ENCODE data around the gene GPR25. TPM values are rescaled to one million over a fixed set of nuclear protein-coding genes. Genes with fewer than 3 reads are reported as not detected.
"Not testable (repeated sequence)": the region's sequence is repeated elsewhere in the genome, so short reads cannot be mapped to it uniquely, and the experiment has no call there.

GPR25 gene
- total and polyA plus RNA-seq, 10 of the 15 experiments (the other 5 are each of a cell fraction or from before 2014, with no cell fraction given) = not detected

DNA sequence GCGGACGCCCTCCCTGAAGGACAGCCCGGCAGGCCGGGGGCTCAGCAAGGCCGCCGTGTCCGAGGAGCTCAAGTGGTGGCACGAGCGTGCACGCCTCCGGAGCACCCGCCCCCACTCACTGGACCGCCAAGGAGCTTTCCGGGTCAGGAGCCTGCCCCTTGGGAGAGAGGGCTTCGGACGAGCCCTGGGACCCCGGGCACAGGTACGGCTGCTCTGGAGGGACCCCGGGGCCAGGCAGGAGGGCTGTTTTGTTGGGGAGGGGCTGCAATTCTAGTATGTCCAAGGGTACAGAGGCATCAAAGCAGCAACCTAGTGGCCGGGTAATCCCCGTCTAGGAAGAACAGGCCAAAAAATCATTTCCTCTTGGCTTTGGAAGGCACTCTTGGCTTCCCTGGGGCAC lies 39.2 kb downstream of the GPR25 start:
- intact Hi-C loops (cut with micrococcal nuclease; ENCODE audit: unreplicated experiment); H3K4me2 ChIP-seq (ENCODE audit: control insufficient read depth, insufficient read depth); H3K9me3 ChIP-seq (replicated peaks; ENCODE audit: control insufficient read depth, insufficient read depth, low read length); H3K27ac ChIP-seq (ENCODE audit: control insufficient read depth, insufficient read depth); H3K36me3 ChIP-seq (ENCODE audit: control insufficient read depth in 2 of 2, insufficient read depth in 2 of 2, low read length in 1 of 2); H2AFZ ChIP-seq (ENCODE audit: control insufficient read depth, low read depth, low read length); RAD21 ChIA-PET (ENCODE audit: unreplicated experiment); DNase-seq (ENCODE audit: low read depth, low spot score); H3K4me1 ChIP-seq (ENCODE audit: control insufficient read depth, insufficient read depth, low read length); H3K4me3 ChIP-seq; H3K79me2 ChIP-seq (ENCODE audit: control insufficient read depth, insufficient read depth, low read length); H3K9ac ChIP-seq (ENCODE audit: control insufficient read depth, insufficient read depth, low read length); in situ Hi-C loops (cut with MboI); H3K27me3 ChIP-seq (replicated peaks in 1 of 2; ENCODE audit: control insufficient read depth in 2 of 2, insufficient read depth in 2 of 2, low read length in 1 of 2); ATAC-seq; H4K20me1 ChIP-seq (ENCODE audit: control insufficient read depth, insufficient read depth); FAIRE-seq; BruUV-seq (replicated peaks): not testable (repeated sequence)
- CTCF ChIA-PET = interaction anchor here (1.7 kb wide), 1 partner anchor 59 kb away, joined by 3 read pairs; no protein-coding TSS in a partner anchor
- POLR2A ChIA-PET = interaction anchor here (1.0 kb wide), 1 partner anchor 24 kb away, joined by 3 read pairs; no protein-coding TSS in a partner anchor
- SMC1A ChIA-PET (ENCODE audit: uncharacterized antibody, unreplicated experiment) = interaction anchor here (0.6 to 0.9 kb wide), 2 partner anchors 60 to 130 kb away, joined by 3 read pairs; no protein-coding TSS in a partner anchor
- 72% methylated on average over 10 of the region's 21 CpGs for WGBS (ENCODE audit: insufficient coverage, insufficient replicate concordance, low lambda C conversion rate, missing lambda C conversion rate)

DNA sequence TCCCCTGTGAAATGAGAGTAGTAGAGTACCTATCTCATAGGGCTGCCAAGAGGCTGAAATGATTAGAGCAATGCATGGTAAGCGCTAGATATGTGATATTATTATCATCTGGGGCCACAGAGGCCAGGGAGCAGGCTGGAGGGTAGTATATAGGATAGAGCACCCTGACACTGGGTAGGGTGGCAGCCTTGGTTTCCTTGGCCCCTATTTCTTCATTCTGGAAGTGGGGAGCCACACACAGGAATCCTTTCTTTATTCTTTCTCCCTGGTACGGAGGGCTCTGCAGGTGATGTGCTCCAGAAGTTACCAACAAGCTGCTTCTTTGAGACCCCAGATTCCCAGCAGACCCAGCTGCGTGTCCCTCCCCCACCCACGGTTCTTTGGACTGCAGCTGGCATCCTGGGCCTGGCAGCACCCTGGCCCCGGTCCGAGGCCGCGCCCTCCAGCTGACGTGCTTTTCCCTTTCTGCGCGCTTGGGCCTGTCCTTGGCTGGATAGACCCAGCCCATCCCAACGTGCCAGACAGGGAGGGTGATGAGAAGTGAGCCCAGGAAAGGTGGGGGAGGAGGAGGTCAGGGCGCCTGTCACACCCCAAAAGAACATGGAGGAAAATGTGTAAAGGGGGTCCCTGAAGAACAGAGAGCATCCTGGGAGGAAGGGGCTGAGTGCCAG lies 40.1 kb downstream of the GPR25 start:
- Histone ChIP-seq H3K27me3 (replicated peaks in 1 of 2; ENCODE audit: control insufficient read depth in 2 of 2, insufficient read depth in 2 of 2, low read length in 1 of 2) (no peaks in the 10 kb centered on the region), H3K36me3 (ENCODE audit: control insufficient read depth in 2 of 2, insufficient read depth in 2 of 2, low read length in 1 of 2) (peaks cover 0 to 5% of the 10 kb centered on the region in 2 experiments; a peak in 2 of 4 replicates), H3K27ac (ENCODE audit: control insufficient read depth, insufficient read depth) (no peak overlapping the region), H3K4me3 (no peak overlapping the region), H4K20me1 (ENCODE audit: control insufficient read depth, insufficient read depth) (no peaks in the 10 kb centered on the region), H3K9me3 (replicated peaks; ENCODE audit: control insufficient read depth, insufficient read depth, low read length) (no peaks in the 10 kb centered on the region; the same call in 2 of the 3 replicates), H3K4me2 (ENCODE audit: control insufficient read depth, insufficient read depth) (no peak overlapping the region), H3K9ac (ENCODE audit: control insufficient read depth, insufficient read depth, low read length) (no peak overlapping the region), H2AFZ (ENCODE audit: control insufficient read depth, low read depth, low read length) (no peak overlapping the region), H3K79me2 (ENCODE audit: control insufficient read depth, insufficient read depth, low read length) (no peaks in the 10 kb centered on the region), H3K4me1 (ENCODE audit: control insufficient read depth, insufficient read depth, low read length) (peaks cover 5% of the 10 kb centered on the region)
- FAIRE-seq (no peak), DNase-seq (ENCODE audit: low read depth, low spot score) (no peak), ATAC-seq (no peak)
- SMC1A ChIA-PET (ENCODE audit: uncharacterized antibody, unreplicated experiment) = interaction anchor here (0.9 kb wide), 1 partner anchor 129 kb away, joined by 3 read pairs; no protein-coding TSS in a partner anchor
- intact Hi-C loops (cut with micrococcal nuclease; ENCODE audit: unreplicated experiment) = no loop called here
- no TSS peak for BruUV-seq (replicated peaks)
- CTCF ChIA-PET = interaction anchor here (1.7 kb wide), 1 partner anchor 59 kb away, joined by 3 read pairs; no protein-coding TSS in a partner anchor
- in situ Hi-C loops (cut with MboI) = no loop called here
- WGBS (ENCODE audit: insufficient coverage, insufficient replicate concordance, low lambda C conversion rate, missing lambda C conversion rate) = 66% methylated on average over 13 of the region's 13 CpGs
- RAD21 ChIA-PET (ENCODE audit: unreplicated experiment) = no interaction called here
- POLR2A ChIA-PET = interaction anchor here (1.0 kb wide), 1 partner anchor 25 kb away, joined by 3 read pairs; no protein-coding TSS in a partner anchor
- TF ChIP-seq, protein P1, sequence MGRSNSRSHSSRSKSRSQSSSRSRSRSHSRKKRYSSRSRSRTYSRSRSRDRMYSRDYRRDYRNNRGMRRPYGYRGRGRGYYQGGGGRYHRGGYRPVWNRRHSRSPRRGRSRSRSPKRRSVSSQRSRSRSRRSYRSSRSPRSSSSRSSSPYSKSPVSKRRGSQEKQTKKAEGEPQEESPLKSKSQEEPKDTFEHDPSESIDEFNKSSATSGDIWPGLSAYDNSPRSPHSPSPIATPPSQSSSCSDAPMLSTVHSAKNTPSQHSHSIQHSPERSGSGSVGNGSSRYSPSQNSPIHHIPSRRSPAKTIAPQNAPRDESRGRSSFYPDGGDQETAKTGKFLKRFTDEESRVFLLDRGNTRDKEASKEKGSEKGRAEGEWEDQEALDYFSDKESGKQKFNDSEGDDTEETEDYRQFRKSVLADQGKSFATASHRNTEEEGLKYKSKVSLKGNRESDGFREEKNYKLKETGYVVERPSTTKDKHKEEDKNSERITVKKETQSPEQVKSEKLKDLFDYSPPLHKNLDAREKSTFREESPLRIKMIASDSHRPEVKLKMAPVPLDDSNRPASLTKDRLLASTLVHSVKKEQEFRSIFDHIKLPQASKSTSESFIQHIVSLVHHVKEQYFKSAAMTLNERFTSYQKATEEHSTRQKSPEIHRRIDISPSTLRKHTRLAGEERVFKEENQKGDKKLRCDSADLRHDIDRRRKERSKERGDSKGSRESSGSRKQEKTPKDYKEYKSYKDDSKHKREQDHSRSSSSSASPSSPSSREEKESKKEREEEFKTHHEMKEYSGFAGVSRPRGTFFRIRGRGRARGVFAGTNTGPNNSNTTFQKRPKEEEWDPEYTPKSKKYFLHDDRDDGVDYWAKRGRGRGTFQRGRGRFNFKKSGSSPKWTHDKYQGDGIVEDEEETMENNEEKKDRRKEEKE (IDR thresholded peaks at IDR 0.05) = no peak
- TF ChIP-seq, protein P2, sequence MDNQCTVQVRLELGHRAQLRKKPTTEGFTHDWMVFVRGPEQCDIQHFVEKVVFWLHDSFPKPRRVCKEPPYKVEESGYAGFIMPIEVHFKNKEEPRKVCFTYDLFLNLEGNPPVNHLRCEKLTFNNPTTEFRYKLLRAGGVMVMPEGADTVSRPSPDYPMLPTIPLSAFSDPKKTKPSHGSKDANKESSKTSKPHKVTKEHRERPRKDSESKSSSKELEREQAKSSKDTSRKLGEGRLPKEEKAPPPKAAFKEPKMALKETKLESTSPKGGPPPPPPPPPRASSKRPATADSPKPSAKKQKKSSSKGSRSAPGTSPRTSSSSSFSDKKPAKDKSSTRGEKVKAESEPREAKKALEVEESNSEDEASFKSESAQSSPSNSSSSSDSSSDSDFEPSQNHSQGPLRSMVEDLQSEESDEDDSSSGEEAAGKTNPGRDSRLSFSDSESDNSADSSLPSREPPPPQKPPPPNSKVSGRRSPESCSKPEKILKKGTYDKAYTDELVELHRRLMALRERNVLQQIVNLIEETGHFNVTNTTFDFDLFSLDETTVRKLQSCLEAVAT (IDR thresholded peaks at IDR 0.05) = no peak
- TF ChIP-seq BHLHE40 (IDR thresholded peaks at IDR 0.05; ENCODE audit: borderline replicate concordance in 1 of 2, low read depth in 2 of 2, low read length in 1 of 2) = no peak
- TF ChIP-seq, protein P3, sequence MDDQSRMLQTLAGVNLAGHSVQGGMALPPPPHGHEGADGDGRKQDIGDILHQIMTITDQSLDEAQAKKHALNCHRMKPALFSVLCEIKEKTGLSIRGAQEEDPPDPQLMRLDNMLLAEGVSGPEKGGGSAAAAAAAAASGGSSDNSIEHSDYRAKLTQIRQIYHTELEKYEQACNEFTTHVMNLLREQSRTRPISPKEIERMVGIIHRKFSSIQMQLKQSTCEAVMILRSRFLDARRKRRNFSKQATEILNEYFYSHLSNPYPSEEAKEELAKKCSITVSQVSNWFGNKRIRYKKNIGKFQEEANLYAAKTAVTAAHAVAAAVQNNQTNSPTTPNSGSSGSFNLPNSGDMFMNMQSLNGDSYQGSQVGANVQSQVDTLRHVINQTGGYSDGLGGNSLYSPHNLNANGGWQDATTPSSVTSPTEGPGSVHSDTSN (IDR thresholded peaks at IDR 0.05; ENCODE audit: insufficient replicate concordance, low read depth, low read length) = no peak
- TF ChIP-seq SP1 (IDR thresholded peaks at IDR 0.05; ENCODE audit: low read depth, low read length) = no peak
- no peak for TF ChIP-seq YY1 (IDR thresholded peaks at IDR 0.05; ENCODE audit: low read depth, low read length)
- TF ChIP-seq POLR2A (IDR thresholded peaks at IDR 0.05; ENCODE audit: low read depth, low read length) = no peak
- no peak for TF ChIP-seq CBX3 (IDR thresholded peaks at IDR 0.05; ENCODE audit: borderline replicate concordance, low read depth)
- TF ChIP-seq SUPT20H (IDR thresholded peaks at IDR 0.05; ENCODE audit: borderline replicate concordance, control insufficient read depth, low read depth, low read length) = no peak
- no peak for TF ChIP-seq TBL1XR1 (IDR thresholded peaks at IDR 0.05; ENCODE audit: low read depth, low read length)
